ENCODE data around the gene ZC2HC1B.

GRCh38 chr6:143934331-143934730, 70.1 kb downstream of the ZC2HC1B start:
- TF ChIP-seq CTCF (IDR thresholded peaks at IDR 0.05; ENCODE audit: low read depth, low read length, missing input control) (no peak), RAD21 (IDR thresholded peaks at IDR 0.05) (no peak), SP1 (IDR thresholded peaks at IDR 0.05) (no peak), HNF4A (conservative IDR thresholded peaks at IDR 0.05) (no peak)

Measured in liver (tissue), 3 donors.